Uterus (tissue), 4 donors: ENCODE measurements around the gene ASPG. TPM values are rescaled to one million over a fixed set of nuclear protein-coding genes. Genes with fewer than 3 reads are reported as not detected.

Experiments used
- DNase-seq, 2 donors: peaks; one replicate each; pipeline ENCODE4 v3.0.0-alpha.2; 2019 to 2020
- H3K27ac ChIP-seq, 2 donors: fragments of 200-600 bp; sonication (generic); 1 replicate in 1 of 2; 2 replicates in 1 of 2; pipeline ENCODE4 v1.5.1; 2016 to 2018
- H3K27me3 ChIP-seq, 2 donors: fragments of 200-600 bp; sonication (generic); one replicate each; pipeline ENCODE4 v1.5.1; 2018 to 2019; ENCODE audit warnings: control low read depth in 1 of 2
- H3K36me3 ChIP-seq, 2 donors: fragments of 200-600 bp; sonication (generic); one replicate each; pipeline ENCODE4 v1.5.1; 2019; ENCODE audit warnings: control low read depth in 1 of 2
- H3K4me1 ChIP-seq, 2 donors: fragments of 200-600 bp; sonication (generic); one replicate each; pipeline ENCODE4 v1.5.1; 2018 to 2019; ENCODE audit warnings: control low read depth in 1 of 2
- H3K4me3 ChIP-seq, 2 donors: fragments of 200-600 bp; sonication (generic); 1 replicate in 1 of 2; 2 replicates in 1 of 2; pipeline ENCODE4 v1.5.1; 2018 to 2019; ENCODE audit warnings: mild to moderate bottlenecking in 1 of 2
- H3K9me3 ChIP-seq, 2 donors: fragments of 200-600 bp; sonication (generic); one replicate each; pipeline ENCODE4 v1.5.1; 2019; ENCODE audit warnings: control low read depth in 1 of 2
- POLR2A ChIP-seq, 2 donors: fragments of 450-650 bp; IDR thresholded peaks; one replicate each; pipeline ENCODE4 v1.6.1; 2016; ENCODE audit warnings: antibody characterized with exemption in 2 of 2, mild to moderate bottlenecking in 1 of 2, moderate library complexity in 1 of 2
- intact Hi-C: fragments of 100-400 bp; cut with DNase I; formaldehyde crosslinking; loops from one replicate; pipeline ENCODE4 v1.15.1; 2023; ENCODE audit warnings: low total_unique reads
- total RNA-seq, 4 donors: library from RNA; depleted of rRNA in 3 of 4; stranded (reverse); fragments of >200 nt in 3 of 4; gene quantifications; one replicate each; pipeline versions ENCODE4 v1.1.0 to v1.2.4, GENCODE V29; 2014 to 2023
- TF ChIP-seq, protein P1 (sequence below), 4 experiments: fragments of 200-600 bp in 2 of 4; fragments of 450-650 bp in 2 of 4; sonication (generic) in 2 of 4; IDR thresholded peaks; one replicate each; pipeline ENCODE4 v1.5.1; 2016 to 2019; ENCODE audit warnings: antibody characterized with exemption in 4 of 4, mild to moderate bottlenecking in 2 of 4, moderate library complexity in 1 of 4
- donor health status: DM: yes; HTN: yes; CAD: no.

ASPG gene
- total RNA-seq, 4 donors from 2014 or later: 0.41 to 16.2 (median 0.51) TPM; not detected in 1

- Histone ChIP-seq H3K4me1 (no peaks in the 10 kb centered on the region), H3K4me3 (no peak overlapping the region), H3K27ac (no peak overlapping the region), H3K36me3 (no peaks in the 10 kb centered on the region), H3K9me3 (no peaks in the 10 kb centered on the region), H3K27me3 (no peaks in the 10 kb centered on the region)
- DNase-seq: no peak
- intact Hi-C loops: no loop called here
- TF ChIP-seq, protein P1, sequence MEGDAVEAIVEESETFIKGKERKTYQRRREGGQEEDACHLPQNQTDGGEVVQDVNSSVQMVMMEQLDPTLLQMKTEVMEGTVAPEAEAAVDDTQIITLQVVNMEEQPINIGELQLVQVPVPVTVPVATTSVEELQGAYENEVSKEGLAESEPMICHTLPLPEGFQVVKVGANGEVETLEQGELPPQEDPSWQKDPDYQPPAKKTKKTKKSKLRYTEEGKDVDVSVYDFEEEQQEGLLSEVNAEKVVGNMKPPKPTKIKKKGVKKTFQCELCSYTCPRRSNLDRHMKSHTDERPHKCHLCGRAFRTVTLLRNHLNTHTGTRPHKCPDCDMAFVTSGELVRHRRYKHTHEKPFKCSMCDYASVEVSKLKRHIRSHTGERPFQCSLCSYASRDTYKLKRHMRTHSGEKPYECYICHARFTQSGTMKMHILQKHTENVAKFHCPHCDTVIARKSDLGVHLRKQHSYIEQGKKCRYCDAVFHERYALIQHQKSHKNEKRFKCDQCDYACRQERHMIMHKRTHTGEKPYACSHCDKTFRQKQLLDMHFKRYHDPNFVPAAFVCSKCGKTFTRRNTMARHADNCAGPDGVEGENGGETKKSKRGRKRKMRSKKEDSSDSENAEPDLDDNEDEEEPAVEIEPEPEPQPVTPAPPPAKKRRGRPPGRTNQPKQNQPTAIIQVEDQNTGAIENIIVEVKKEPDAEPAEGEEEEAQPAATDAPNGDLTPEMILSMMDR (IDR thresholded peaks at IDR 0.05): no peak
- no peak for TF ChIP-seq POLR2A (IDR thresholded peaks at IDR 0.05)
Observed at GRCh38 chr14:104100171-104101085, 14.9 kb downstream of the ASPG start.

DNA sequence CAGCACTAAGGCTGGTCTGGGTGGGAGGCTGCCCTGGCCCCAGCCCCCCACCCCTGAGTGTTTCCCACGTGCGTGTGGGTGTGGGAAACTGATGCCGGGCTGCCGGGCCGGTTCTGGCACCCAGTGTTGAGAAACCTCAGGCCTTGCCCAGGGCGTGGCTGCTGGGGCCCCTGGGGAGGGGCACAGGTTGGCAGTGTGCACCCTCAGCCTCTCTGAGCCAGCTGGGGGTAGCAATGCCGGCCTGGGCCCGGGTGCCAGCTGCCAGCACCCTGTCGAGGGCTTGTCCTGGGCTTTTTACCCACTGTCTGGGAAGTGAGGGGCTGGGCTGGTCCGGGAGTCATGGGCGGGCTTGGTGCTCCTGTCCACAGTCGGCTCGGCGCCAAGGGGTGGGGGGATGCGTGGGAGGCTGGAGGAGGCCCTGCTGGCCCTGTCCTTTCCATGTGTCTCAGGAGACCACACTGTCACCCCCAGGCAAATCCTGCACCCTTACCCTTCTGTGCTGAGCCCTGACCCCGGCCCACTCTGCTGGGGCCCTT lies 15.7 kb downstream of the ASPG start:
- TF ChIP-seq, protein P1 (IDR thresholded peaks at IDR 0.05): no peak
- no peak for TF ChIP-seq POLR2A (IDR thresholded peaks at IDR 0.05)
- H3K27ac ChIP-seq: no peak overlapping the region
- no peaks in the 10 kb centered on the region for H3K4me1 ChIP-seq
- H3K4me3 ChIP-seq: no peak overlapping the region
- DNase-seq: no peak
- no peaks in the 10 kb centered on the region for H3K36me3 ChIP-seq
- no peaks in the 10 kb centered on the region for H3K9me3 ChIP-seq
- intact Hi-C loops: no loop called here
- no peaks in the 10 kb centered on the region for H3K27me3 ChIP-seq

DNA sequence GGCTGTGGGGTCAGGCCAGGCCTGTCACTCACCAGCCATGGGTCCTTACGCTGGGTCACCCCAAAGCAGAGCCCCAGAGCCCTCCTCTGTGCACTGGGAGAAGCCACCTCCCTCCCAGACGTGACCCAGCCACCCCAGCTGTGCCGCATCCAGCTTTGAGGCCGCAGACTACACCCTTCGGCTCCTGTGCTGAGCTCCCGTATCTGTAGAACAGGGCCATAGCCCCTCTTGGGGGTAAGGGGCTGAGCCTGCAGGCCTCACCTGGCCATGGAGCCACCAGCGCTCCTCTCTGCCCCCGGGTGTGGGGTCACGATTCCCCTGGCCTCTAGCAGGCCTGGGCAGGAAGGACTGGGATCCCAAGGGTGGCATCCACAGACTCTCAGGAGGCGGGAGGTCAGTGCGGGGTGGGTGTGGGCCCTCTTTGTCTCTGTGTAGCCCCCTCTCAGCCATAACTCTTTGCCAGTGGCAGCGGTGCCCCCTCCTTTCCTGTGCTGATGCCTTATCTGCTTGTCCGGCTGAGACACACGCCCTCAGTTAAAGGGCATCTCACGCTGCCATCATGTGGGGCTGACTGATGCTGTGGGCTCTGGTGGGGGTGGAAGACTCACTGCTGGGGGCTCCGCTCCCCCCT lies 16.3 kb downstream of the ASPG start:
- intact Hi-C loops: no loop called here
- TF ChIP-seq, protein P1 (IDR thresholded peaks at IDR 0.05): no peak
- TF ChIP-seq POLR2A (IDR thresholded peaks at IDR 0.05): no peak

DNA sequence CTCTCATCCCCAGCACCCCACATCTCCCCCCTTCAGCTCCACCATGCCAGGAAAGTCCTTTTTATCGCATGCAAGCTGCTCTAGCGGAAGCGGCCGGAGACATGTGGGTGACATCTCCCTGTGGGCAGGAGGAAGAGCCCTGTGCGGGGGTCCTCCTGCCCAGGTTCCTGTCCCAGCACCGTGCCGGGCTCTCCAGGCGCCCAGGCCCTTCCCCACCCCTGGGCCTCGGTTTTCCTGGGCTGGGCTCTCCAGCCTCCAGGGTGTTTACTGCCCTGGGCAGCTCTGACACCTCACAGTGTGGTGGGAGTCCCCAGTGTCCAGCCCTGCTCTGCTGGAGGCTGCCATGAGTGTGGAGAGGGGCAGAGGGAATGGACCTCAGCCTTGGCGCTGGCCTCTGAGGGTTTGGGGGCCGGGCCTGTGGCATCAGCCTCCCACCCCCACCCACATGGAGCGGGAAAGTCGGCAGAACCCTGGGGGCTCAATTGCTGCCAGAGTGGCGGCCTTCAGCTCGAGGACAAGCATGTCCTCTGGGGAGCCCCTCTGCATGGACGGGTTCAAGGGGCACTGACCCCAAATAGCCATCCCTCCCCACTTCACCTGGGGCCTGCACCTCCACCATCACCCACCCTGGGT lies 16.9 kb downstream of the ASPG start:
- H3K27ac ChIP-seq: no peak overlapping the region
- TF ChIP-seq, protein P1 (IDR thresholded peaks at IDR 0.05): no peak
- no peaks in the 10 kb centered on the region for H3K9me3 ChIP-seq
- no peak for DNase-seq
- no peaks in the 10 kb centered on the region for H3K36me3 ChIP-seq
- intact Hi-C loops: no loop called here
- no peak overlapping the region for H3K4me3 ChIP-seq
- H3K4me1 ChIP-seq: no peaks in the 10 kb centered on the region
- no peaks in the 10 kb centered on the region for H3K27me3 ChIP-seq

More for the DNA sequence above, 16.3 kb downstream of the ASPG start:
- H3K27me3 ChIP-seq: no peaks in the 10 kb centered on the region
- DNase-seq: no peak
- no peaks in the 10 kb centered on the region for H3K36me3 ChIP-seq
- no peak overlapping the region for H3K27ac ChIP-seq
- H3K9me3 ChIP-seq: no peaks in the 10 kb centered on the region
- H3K4me1 ChIP-seq: no peaks in the 10 kb centered on the region
- H3K4me3 ChIP-seq: no peak overlapping the region
